Measurements from ENCODE around the gene UBE2S. TPM values are rescaled to one million over a fixed set of nuclear protein-coding genes. Genes with fewer than 3 reads are reported as not detected.

Gene UBE2S
- total RNA-seq, 1 experiment from 2014 or later: 393 TPM

GRCh38 chr19:55442372-55442961 lies 34.9 kb upstream of the UBE2S start:
- no peak overlapping the region for H2AK5ac ChIP-seq (ENCODE audit: insufficient read length, low read length)
- WGBS (ENCODE audit: extremely low coverage, insufficient read length, low lambda C conversion rate): no CpG with 5 or more reads among the region's 72 CpGs

More at GRCh38 chr19:55442372-55442961, 34.9 kb upstream of the UBE2S start:
- no peak overlapping the region for H4K91ac ChIP-seq (ENCODE audit: insufficient read length, low read depth, low read length)
- H3K23me2 ChIP-seq (ENCODE audit: insufficient read length, low read depth, low read length, poor library complexity, severe bottlenecking): peaks cover 21% of the 10 kb centered on the region
- peaks cover 48% of the 10 kb centered on the region for H3K27me3 Mint-ChIP-seq (ENCODE audit: low read depth)
- peak overlapping the region; percentile 69 for H3K4me2 ChIP-seq (ENCODE audit: insufficient read depth, insufficient read length, low read length)
- no peak overlapping the region for H3K23ac ChIP-seq (ENCODE audit: insufficient read length, low read depth, low read length)
- H3K36me3 Mint-ChIP-seq (ENCODE audit: insufficient read depth in 1 of 3, low read depth in 3 of 3): no peaks in the 10 kb centered on the region; a peak in 1 of 7 replicates
- no peak overlapping the region for H2AFZ ChIP-seq (ENCODE audit: low read length)
- H4K8ac ChIP-seq (replicated peaks; ENCODE audit: insufficient read length, low read depth, low read length): no peak overlapping the region
- H3K18ac ChIP-seq (ENCODE audit: insufficient read length, low read depth, low read length): no peak overlapping the region
- TF ChIP-seq CTCF (conservative IDR thresholded peaks at IDR 0.05): no peak
- no peak overlapping the region for H2BK120ac ChIP-seq (ENCODE audit: low read depth, low read length, poor library complexity, severe bottlenecking)
- no peak overlapping the region for H3K27ac ChIP-seq (ENCODE audit: insufficient read length, low read depth, low read length)
- H2BK20ac ChIP-seq (ENCODE audit: low read depth, low read length, poor library complexity, severe bottlenecking): no peak overlapping the region
- H2BK5ac ChIP-seq (ENCODE audit: insufficient read length, low read length): no peak overlapping the region
- no peaks in the 10 kb centered on the region for H4K20me1 ChIP-seq (ENCODE audit: control insufficient read depth, insufficient read depth, insufficient read length)
- no peak overlapping the region for H3T11ph ChIP-seq (ENCODE audit: low read length)
- no peak overlapping the region for H3K14ac ChIP-seq (ENCODE audit: insufficient read depth, low read length)
- peaks cover 40% of the 10 kb centered on the region for H3K27me3 ChIP-seq (ENCODE audit: insufficient read depth, low read length)
- 0 out of 2 replicates have a peak, but pooled peaks cover 2% of the 10 kb centered on the region for H3K4me1 ChIP-seq (ENCODE audit: insufficient read depth, low read length)
- peaks cover 0 to 5% of the 10 kb centered on the region in 2 experiments; a peak in 3 of 5 replicates for H3K9me3 Mint-ChIP-seq
- H3K4me3 Mint-ChIP-seq: peak overlapping the region; percentile 49 to 89
- H3K56ac ChIP-seq (ENCODE audit: insufficient read length, low read depth, low read length): no peak overlapping the region
- no peaks in the 10 kb centered on the region for H3K9me3 ChIP-seq (ENCODE audit: control insufficient read depth, low read depth, low read length)
- H2BK12ac ChIP-seq (ENCODE audit: insufficient read length, low read depth, low read length): no peak overlapping the region
- H3K4ac ChIP-seq (ENCODE audit: low read depth, low read length): no peak overlapping the region
- no peaks in the 10 kb centered on the region for H3K79me2 ChIP-seq (ENCODE audit: insufficient read depth, low read length)
- H3K79me1 ChIP-seq (ENCODE audit: insufficient read depth, low read depth, low read length, poor library complexity, severe bottlenecking): no peaks in the 10 kb centered on the region
- H2BK15ac ChIP-seq (ENCODE audit: low read depth, low read length): no peak overlapping the region
- no peak overlapping the region for H3K27ac Mint-ChIP-seq
- H3K9ac ChIP-seq (ENCODE audit: extremely low read depth, insufficient read length, low read length): no peak overlapping the region
- peaks cover 13 to 30% of the 10 kb centered on the region in 2 experiments for H3K4me1 Mint-ChIP-seq
- no peak overlapping the region for H4K5ac ChIP-seq (ENCODE audit: insufficient read length, low read depth, low read length)
- peak; percentile 67 for DNase-seq
